Activated T-helper 2 cell treated with anti-CD3 and anti-CD28 coated beads, Interferon-gamma antibody, Interleukin-2, Interleukin-4, amounts not matched to agents 10 μg/mL and 5 μg/mL and 100 μg/mL, durations not matched to agents 14 hours and 24 hours and 36 hours (primary cell): Measurements from ENCODE around the gene SERF1B. TPM values are rescaled to one million over a fixed set of nuclear protein-coding genes. Genes with fewer than 3 reads are reported as not detected.
"Not testable (repeated sequence)": the region's sequence is repeated elsewhere in the genome, so short reads cannot be mapped to it uniquely, and the experiment has no call there.

Experiments used
- DNase-seq: peaks from one replicate; pipeline ENCODE4 v3.0.0; 2021; ENCODE audit warnings: low spot score
- H3K27ac Mint-ChIP-seq: one replicate; pipeline ENCODE4 v1.8.0; 2021; ENCODE audit warnings: mixed read lengths
- H3K27me3 Mint-ChIP-seq: one replicate; pipeline ENCODE4 v1.8.0; 2021; ENCODE audit warnings: low read depth, mixed read lengths
- H3K36me3 Mint-ChIP-seq: one replicate; pipeline ENCODE4 v1.8.0; 2021; ENCODE audit warnings: low read depth, mixed read lengths
- H3K4me1 Mint-ChIP-seq: one replicate; pipeline ENCODE4 v1.8.0; 2021; ENCODE audit warnings: low read depth, mixed read lengths
- H3K4me3 Mint-ChIP-seq: one replicate; pipeline ENCODE4 v1.8.0; 2021; ENCODE audit warnings: low read depth, mild to moderate bottlenecking, moderate library complexity, mixed read lengths
- H3K9me3 Mint-ChIP-seq: one replicate; pipeline ENCODE4 v1.8.0; 2021; ENCODE audit warnings: mixed read lengths
- intact Hi-C: fragments of 100-400 bp; cut with micrococcal nuclease; formaldehyde crosslinking; loops from one replicate; pipeline ENCODE4 v1.15.1; 2023
- total RNA-seq: library from RNA; stranded (reverse); gene quantifications from 2 replicates; pipeline ENCODE4 v1.2.3, GENCODE V29; 2022

SERF1B gene
- total RNA-seq: 18.6 and 21.4 TPM in 2 replicates

DNA sequence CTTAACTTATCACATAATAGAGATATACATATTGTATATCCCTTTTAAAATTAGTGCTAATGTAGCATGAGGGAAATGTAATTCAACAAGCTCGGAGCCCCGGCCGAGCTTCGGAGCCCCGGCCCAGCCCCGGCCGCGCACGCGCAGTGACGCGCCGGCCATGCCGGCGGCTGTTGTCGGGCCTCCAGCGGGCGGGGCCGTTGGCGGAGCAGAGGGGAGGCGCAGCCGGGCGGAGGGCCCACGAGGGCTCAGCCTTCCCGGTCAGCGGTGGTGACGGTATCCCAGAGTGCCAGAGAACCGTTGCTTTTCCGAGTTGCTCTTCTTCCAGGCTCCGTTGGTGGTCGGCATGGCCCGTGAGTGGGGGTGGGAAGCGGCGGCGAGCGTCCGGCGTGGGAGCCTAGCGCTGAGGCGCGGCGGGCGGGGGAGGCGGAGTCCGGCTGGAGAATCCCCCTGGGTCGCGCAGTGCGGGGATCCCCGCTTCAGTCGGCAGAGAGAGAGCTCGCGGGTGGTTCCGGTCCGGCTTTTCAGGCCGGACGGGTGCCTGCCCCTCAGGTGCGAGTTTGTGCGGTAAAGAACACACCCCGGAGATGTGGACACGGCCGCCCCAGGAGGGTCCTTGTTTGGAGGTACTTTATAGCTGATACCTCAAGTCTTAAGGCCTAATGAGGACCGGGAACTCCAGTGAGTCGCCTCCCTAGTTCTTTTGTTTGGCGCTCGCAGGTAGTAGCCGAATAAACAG is at the start of gene SERF1B:
TSS of gene SERF1B (plus strand) at position 146 of the 739 bp plus-strand sequence. CDS start at position 347, 201 bp downstream.
- DNase-seq, H3K36me3 Mint-ChIP-seq, intact Hi-C loops, H3K4me1 Mint-ChIP-seq, H3K27ac Mint-ChIP-seq, H3K4me3 Mint-ChIP-seq, H3K27me3 Mint-ChIP-seq, H3K9me3 Mint-ChIP-seq: not testable (repeated sequence)

DNA sequence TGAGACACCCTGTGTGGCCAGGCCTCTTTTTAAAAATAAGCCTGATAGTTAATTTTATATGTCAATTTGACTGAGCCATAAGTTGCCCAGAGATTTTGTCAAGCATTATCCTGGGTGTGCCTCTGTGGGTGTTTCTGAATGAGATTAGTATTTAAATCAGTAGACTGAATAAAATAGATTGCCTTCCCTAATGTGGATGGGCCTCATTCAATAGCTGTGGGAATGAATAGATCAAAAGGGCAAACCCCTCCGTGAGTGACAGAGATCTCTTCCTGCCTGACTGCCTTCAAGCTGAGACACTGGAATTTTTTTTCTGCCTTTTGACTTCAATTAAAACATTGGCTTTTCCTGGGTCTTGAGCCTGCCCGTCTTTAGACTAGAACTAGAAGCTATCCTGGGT is 33.3 kb upstream of the SERF1B start:
- H3K9me3 Mint-ChIP-seq, H3K4me1 Mint-ChIP-seq, H3K4me3 Mint-ChIP-seq, H3K36me3 Mint-ChIP-seq, H3K27ac Mint-ChIP-seq, H3K27me3 Mint-ChIP-seq, DNase-seq, intact Hi-C loops: not testable (repeated sequence)

DNA sequence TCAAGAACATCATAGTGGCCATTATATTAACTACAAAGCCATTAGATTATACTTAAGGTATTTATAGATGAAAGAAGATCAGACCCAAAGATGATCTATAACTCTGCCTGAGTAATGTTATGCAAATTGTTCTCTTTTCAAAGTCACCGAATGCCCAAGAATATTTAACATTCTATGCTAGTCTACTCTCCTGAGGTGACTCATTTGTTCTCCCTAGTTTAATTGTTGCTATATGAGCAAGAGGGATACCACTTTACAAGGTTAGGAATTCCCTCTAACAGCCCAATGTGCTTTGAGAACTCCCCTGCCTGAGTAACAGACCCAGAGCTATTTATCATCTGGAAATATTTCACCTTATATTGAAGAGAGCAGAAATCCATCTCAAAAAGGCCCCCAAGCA is 29.5 kb upstream of the SERF1B start:
- H3K4me3 Mint-ChIP-seq, H3K36me3 Mint-ChIP-seq, H3K27ac Mint-ChIP-seq, H3K9me3 Mint-ChIP-seq, H3K4me1 Mint-ChIP-seq, intact Hi-C loops, DNase-seq, H3K27me3 Mint-ChIP-seq: not testable (repeated sequence)

DNA sequence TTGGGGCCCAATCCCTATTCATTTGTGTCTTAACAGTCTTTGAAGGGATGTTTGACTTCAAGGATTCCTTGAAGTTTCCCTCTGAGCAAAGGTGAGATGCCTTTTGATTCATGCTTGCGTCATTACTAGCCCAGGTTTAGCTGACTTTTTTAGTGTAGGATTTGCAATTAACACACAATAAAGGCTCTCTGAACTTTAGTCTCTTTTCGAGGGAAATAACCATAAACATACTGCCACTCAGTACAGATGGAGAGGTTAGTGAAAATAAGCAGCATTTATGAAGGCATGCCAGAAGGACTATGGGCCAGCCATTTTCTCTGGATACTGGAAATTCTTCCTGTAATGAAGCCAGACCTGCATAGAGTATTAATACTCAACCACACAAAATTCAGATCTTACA is 4.4 kb upstream of the SERF1B start:
- H3K9me3 Mint-ChIP-seq, H3K4me3 Mint-ChIP-seq, intact Hi-C loops, H3K27ac Mint-ChIP-seq, H3K4me1 Mint-ChIP-seq, DNase-seq, H3K27me3 Mint-ChIP-seq, H3K36me3 Mint-ChIP-seq: not testable (repeated sequence)

DNA sequence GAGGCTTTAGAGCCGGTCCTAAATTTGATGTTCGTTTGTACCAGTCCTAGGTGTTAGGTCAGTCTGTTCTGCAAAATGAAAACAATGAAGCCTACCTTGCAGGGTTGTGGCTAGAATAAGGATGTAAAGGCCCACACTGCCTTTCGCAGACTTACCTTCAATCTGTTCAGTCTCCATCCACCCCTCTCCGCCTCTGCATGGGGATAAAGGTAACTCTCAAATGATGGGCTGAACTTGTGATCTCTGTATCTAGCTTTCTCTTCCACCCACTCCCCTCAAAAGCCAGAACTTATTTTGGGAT is 744 bp downstream of the SERF1B start:
- H3K4me3 Mint-ChIP-seq, H3K27ac Mint-ChIP-seq, H3K4me1 Mint-ChIP-seq, H3K36me3 Mint-ChIP-seq, DNase-seq, H3K27me3 Mint-ChIP-seq, H3K9me3 Mint-ChIP-seq, intact Hi-C loops: not testable (repeated sequence)

DNA sequence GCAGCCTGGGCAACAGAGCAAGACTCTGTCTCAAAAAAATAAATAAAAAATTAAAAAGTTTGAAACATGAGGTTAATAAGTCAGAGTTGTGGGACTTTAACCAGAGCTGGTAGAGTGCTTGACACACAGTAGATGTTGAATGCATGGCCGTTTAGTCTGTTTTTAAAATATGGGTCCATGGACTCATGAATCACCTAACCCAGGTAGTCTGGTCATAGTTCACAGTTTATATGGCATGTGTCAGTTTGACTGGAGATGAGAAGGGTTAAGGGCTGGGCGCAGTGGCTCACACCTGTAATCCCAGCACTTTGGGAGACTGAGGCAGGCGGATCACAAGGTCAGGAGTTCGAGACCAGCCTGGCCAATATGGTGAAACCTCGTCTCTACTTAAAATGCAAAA is 6.2 kb downstream of the SERF1B start:
- H3K4me1 Mint-ChIP-seq, H3K4me3 Mint-ChIP-seq, H3K9me3 Mint-ChIP-seq, intact Hi-C loops, H3K27me3 Mint-ChIP-seq, H3K27ac Mint-ChIP-seq, H3K36me3 Mint-ChIP-seq, DNase-seq: not testable (repeated sequence)

DNA sequence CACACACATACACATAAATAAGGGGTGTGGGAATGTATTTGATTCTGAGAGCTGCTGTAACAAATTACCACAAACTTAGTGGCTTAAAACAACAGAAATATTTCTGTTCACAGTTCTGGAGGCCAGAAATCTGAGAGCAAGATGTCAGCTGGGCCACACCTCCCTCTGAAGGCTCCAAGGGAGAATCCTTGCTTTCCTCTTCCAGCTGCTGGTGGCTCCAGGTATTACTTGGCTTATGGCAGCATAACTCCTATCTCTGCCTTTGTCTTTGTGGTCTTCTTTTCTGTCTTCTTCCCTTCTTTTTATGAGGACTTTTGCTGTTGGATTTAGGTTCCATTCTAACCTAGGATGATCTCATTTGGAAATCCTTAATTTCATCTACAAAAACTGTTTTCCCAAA is 16.4 kb downstream of the SERF1B start:
- H3K4me1 Mint-ChIP-seq: not testable (repeated sequence)

DNA sequence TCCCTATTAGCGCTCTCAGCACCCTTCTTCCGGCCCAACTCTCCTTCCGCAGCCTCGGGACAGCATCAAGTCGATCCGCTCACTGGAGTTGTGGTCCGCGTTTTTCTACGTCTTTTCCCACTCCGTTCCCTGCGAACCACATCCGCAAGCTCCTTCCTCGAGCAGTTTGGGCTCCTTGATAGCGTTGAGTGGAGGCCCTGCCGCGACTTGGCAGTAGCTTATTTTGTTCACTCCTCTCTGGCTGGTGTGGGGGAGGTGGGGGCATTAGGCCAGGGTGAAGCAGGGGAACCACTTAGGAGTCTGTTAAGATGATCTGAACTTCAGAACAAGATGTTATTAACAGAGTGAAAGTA is 24.7 kb downstream of the SERF1B start:
- H3K27ac Mint-ChIP-seq, H3K27me3 Mint-ChIP-seq, H3K4me1 Mint-ChIP-seq, H3K36me3 Mint-ChIP-seq, H3K9me3 Mint-ChIP-seq, DNase-seq, intact Hi-C loops, H3K4me3 Mint-ChIP-seq: not testable (repeated sequence)

More for the DNA sequence above, 16.4 kb downstream of the SERF1B start:
- H3K27ac Mint-ChIP-seq, H3K9me3 Mint-ChIP-seq, intact Hi-C loops, H3K36me3 Mint-ChIP-seq, H3K4me3 Mint-ChIP-seq, H3K27me3 Mint-ChIP-seq, DNase-seq: not testable (repeated sequence)

DNA sequence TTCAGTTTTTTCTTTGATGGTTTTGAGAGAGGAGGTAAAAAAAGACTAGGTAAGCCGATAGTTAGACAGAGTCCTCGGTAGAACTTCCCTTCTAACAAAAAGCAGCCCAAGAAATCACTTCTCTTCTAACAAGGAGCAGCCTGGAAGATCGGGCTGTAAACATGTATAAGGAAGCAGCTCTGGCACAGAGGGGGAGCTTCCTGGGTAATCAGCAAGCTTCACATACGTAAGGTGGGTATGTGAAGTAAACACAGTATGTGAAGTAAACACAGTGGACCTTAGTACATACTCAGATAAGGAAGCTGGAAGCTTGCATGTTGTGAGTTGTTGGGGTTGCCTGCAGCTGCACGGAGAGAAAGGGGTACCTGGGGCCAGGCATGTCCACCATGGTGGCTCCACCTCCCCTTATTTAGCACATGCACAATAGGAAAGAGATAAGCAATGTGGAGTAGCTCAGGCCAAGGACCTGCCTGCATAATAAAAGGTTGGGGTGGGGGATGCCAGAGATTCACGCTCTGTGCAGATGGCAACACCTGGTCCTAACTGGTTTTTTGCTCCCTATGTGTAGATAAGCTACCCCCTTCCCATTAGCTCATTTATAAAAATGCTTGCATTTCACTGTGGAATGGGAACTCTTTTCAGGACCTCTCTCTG is 31.4 kb downstream of the SERF1B start:
- H3K9me3 Mint-ChIP-seq, H3K36me3 Mint-ChIP-seq, H3K27ac Mint-ChIP-seq, H3K4me1 Mint-ChIP-seq, H3K27me3 Mint-ChIP-seq, DNase-seq, H3K4me3 Mint-ChIP-seq, intact Hi-C loops: not testable (repeated sequence)

DNA sequence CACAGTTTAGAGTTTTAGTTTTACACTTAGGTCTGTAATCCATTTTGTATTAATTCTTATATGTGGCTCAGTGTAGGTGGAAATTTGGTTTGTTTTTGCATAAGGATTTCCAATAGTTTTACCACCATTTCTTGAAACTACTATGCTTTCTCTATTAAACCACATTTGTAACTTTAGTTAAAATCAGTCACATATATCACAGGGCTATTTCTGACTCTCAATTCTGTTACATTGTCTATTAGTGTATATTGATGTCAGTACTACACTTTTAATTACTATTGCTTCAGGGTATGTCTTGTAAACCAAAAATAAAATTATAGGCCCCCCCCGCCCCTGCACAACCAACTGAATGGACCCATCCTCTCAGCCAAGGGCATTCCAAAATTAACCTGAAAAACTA is 32.1 kb downstream of the SERF1B start:
- DNase-seq, intact Hi-C loops, H3K9me3 Mint-ChIP-seq, H3K4me3 Mint-ChIP-seq, H3K27me3 Mint-ChIP-seq, H3K4me1 Mint-ChIP-seq, H3K36me3 Mint-ChIP-seq, H3K27ac Mint-ChIP-seq: not testable (repeated sequence)

DNA sequence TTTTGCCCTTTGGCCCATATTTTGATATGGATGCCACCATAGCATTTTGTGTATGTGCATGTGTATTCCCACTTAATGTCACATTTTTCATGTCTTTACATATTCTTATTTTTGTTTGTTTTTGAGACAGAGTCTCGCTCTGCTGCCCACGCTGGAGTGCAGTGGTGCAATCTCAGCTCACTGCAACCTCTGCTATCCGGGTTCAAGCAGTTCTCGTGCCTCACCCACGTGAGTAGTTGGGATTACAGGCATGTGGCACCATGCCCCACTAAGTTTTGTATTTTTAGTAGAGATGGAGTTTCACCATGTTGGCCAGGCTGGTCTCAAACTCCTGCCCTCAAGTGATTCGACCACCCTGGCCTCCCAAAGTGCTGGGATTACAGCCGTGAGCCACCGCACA is 52.6 kb downstream of the SERF1B start:
- H3K4me3 Mint-ChIP-seq, H3K4me1 Mint-ChIP-seq, H3K36me3 Mint-ChIP-seq, intact Hi-C loops, H3K27ac Mint-ChIP-seq, H3K9me3 Mint-ChIP-seq, DNase-seq, H3K27me3 Mint-ChIP-seq: not testable (repeated sequence)

DNA sequence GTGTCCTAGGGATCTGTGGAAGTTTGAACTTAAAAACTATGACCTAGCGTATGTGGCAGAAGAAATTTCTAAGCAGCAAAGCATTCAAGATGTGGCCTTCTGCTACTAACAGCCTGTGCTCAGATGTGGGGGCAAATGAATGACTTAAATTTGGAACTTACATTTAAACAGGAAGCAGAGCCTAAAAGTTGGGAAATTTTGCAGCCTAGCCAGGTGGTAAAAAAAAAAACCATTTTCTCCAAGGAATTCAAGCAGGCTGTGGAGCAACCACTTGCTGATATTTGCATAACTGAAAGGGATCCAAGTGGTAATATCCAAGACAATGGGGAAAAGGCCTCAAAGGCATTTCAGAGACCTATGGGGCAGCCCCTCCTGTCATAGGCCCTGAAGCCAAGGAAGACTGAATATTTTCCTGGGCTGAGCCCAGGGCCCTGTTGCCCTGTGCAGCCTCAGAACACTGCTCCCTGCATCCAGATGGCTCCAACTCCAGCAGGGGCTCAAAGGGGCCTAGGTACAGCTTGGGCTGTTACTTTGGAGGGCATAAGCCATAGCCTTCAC is 63.9 kb downstream of the SERF1B start:
- intact Hi-C loops, H3K9me3 Mint-ChIP-seq, DNase-seq, H3K4me3 Mint-ChIP-seq, H3K4me1 Mint-ChIP-seq, H3K27ac Mint-ChIP-seq, H3K36me3 Mint-ChIP-seq, H3K27me3 Mint-ChIP-seq: not testable (repeated sequence)

DNA sequence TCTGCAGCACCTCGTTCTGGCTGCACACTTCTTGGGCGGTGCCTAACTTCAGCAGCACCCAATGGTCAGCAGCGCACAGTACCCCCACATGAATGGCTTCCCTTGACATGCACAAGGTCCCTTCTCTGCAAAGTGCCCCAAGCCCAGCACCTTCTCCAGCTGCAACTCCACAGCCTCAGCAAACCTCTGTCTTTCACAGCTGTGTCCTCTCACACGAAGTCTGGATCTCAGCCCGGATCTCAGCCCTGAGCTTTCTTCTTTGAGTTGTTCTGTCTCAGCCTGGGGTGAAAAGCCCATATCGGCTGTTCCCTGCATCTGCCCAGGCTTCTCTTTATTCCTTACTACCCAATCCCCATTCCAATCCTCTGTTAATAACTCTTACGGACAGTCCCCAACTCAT is 66.7 kb downstream of the SERF1B start:
- H3K36me3 Mint-ChIP-seq, intact Hi-C loops, DNase-seq, H3K4me3 Mint-ChIP-seq, H3K27ac Mint-ChIP-seq, H3K27me3 Mint-ChIP-seq, H3K9me3 Mint-ChIP-seq, H3K4me1 Mint-ChIP-seq: not testable (repeated sequence)
